HepG2 (cell line): ENCODE results near the gene CD79A. TPM values are rescaled to one million over a fixed set of nuclear protein-coding genes. Genes with fewer than 3 reads are reported as not detected.

Experiments
- ATAC-seq: fragments of 200-7000 bp; cut with Tn5 transposase; 3 replicates; pipeline ENCODE4 v1.9.1; 2020; ENCODE audit warnings: mild to moderate bottlenecking, moderate library complexity
- BruUV-seq: library from RNA; stranded (reverse); fragments of 400-500 nt; replicated peaks from 2 replicates; lab custom pipeline; 2021; lab: Mats Ljungman, UMichigan
- CTCF ChIA-PET: fragments of 300-600 bp; formaldehyde crosslinking; extraction: SDS; loops from one replicate; lab custom pipeline; 2021; ENCODE audit warnings: low total read pairs, inconsistent platforms, low intra/inter-chr PET ratio; lab: Yijun Ruan, JAX
- POLR2A ChIA-PET: fragments of 350-600 bp; sonication (Branson Sonifier 250); formaldehyde crosslinking; loops from one replicate; lab custom pipeline; 2020; ENCODE audit warnings: antibody characterized with exemption, inconsistent platforms; lab: Yijun Ruan, JAX
- DNase-seq: peaks from one replicate; pipeline ENCODE4 v3.0.0-alpha.2; 2015; ENCODE audit warnings: low spot score
- FAIRE-seq: peaks from 3 replicates; lab custom pipeline; 2011; peaks lifted over from hg19 to GRCh38; lab: Jason Lieb, UNC
- H2AFZ ChIP-seq: one replicate; pipeline ENCODE4 v1.6.1; 2011; ENCODE audit warnings: low read length, inconsistent platforms
- H3K27ac ChIP-seq: fragments of 300-600 bp; 3 replicates; pipeline ENCODE4 v1.8.0; 2011; ENCODE audit warnings: mixed run types, mild to moderate bottlenecking, mixed read lengths, low read length, inconsistent platforms; ENCODE audit not compliant: insufficient read depth; ENCODE audit errors: extremely low read length
- H3K27me3 ChIP-seq, 2 experiments: fragments of 200-600 bp in 1 of 2; 2 replicates in 1 of 2; 3 replicates in 1 of 2; pipeline versions ENCODE4 v1.6.0 to v1.8.0; 2011; ENCODE audit warnings: low read length in 2 of 2, mild to moderate bottlenecking in 2 of 2, moderate library complexity in 2 of 2, inconsistent platforms in 1 of 2; ENCODE audit not compliant: insufficient read depth in 2 of 2, control insufficient read depth in 1 of 2
- H3K36me3 ChIP-seq, 2 experiments: fragments of 200-600 bp in 1 of 2; replicated peaks in 1 of 2; 2 replicates in 1 of 2; 3 replicates in 1 of 2; pipeline versions ENCODE4 v1.5.1 to v1.8.0; 2011; ENCODE audit warnings: low read length in 2 of 2, inconsistent platforms in 1 of 2; ENCODE audit not compliant: insufficient read depth in 2 of 2, control insufficient read depth in 1 of 2
- H3K4me1 ChIP-seq: 2 replicates; pipeline ENCODE4 v1.5.1; 2012; ENCODE audit warnings: low read length, inconsistent platforms; ENCODE audit not compliant: insufficient read depth
- H3K4me2 ChIP-seq: 2 replicates; pipeline ENCODE4 v1.6.0; 2011; ENCODE audit warnings: low read depth, low read length, inconsistent platforms
- H3K4me3 ChIP-seq, 3 experiments: fragments of 200-600 bp in 1 of 3; sonication (generic), shearing (Covaris generic) in 1 of 3; replicated peaks in 1 of 3; 2 replicates each; pipeline ENCODE4 v1.5.1; 2011 to 2016; ENCODE audit warnings: low read length in 3 of 3, inconsistent platforms in 2 of 3, low read depth in 2 of 3, mild to moderate bottlenecking in 2 of 3, control low read depth in 1 of 3, mixed read lengths in 1 of 3; ENCODE audit not compliant: insufficient read depth in 1 of 3
- H3K79me2 ChIP-seq: one replicate; pipeline ENCODE4 v1.6.1; 2011; ENCODE audit warnings: low read length, inconsistent platforms; ENCODE audit not compliant: insufficient read depth
- H3K9ac ChIP-seq: 2 replicates; pipeline ENCODE4 v1.6.0; 2011; ENCODE audit warnings: mild to moderate bottlenecking, low read depth, low read length, inconsistent platforms; ENCODE audit not compliant: insufficient read depth
- H3K9me3 ChIP-seq: 2 replicates; pipeline ENCODE4 v1.5.1; 2012; ENCODE audit warnings: mild to moderate bottlenecking, low read length
- H4K20me1 ChIP-seq: 2 replicates; pipeline ENCODE4 v1.6.0; 2011; ENCODE audit warnings: inconsistent platforms, mild to moderate bottlenecking, low read length, moderate library complexity; ENCODE audit not compliant: insufficient read depth
- GLI4 ChIP-seq: sonication (generic); formaldehyde crosslinking; IDR thresholded peaks from 2 replicates; pipeline ENCODE4 v1.5.1; 2020; ENCODE audit warnings: missing genetic modification reagents, mild to moderate bottlenecking, moderate library complexity, borderline replicate concordance
- ZNF646 ChIP-seq: sonication (generic); formaldehyde crosslinking; IDR thresholded peaks from 2 replicates; pipeline ENCODE4 v1.9.0; 2021; ENCODE audit warnings: mild to moderate bottlenecking, missing genetic modification reagents
- WGBS: methylation state at CpG from one replicate; pipeline ENCODE4 v1.1.6; 2017; ENCODE audit warnings: low lambda C conversion rate; 5-methylcytosine and 5-hydroxymethylcytosine counted together
- in situ Hi-C: cut with HindIII; loops from 2 replicates; pipeline ENCODE4 v1.10.0; 2017; ENCODE audit warnings: low pct_unique_long_range_greater_than_20kb; ENCODE audit not compliant: extremely low pct_ligation_motif_present
- intact Hi-C: fragments of 100-400 bp; cut with micrococcal nuclease; formaldehyde crosslinking; loops from one replicate; pipeline ENCODE4 v1.10.0; 2022; ENCODE audit not compliant: unreplicated experiment
- polyA plus RNA-seq, 8 experiments: library from polyadenylated mRNA; depleted of rRNA in 3 of 8; stranded (reverse) in 7 of 8; unstranded in 1 of 8; fragments of >200 nt; fragmentation: Illumina TruSeq in 4 of 8; extraction: Trizol in 4 of 8; gene quantifications; 2 replicates each; pipeline versions ENCODE4 v1.2.1 to v1.2.3, GENCODE V29; 2011 to 2016; ENCODE audit warnings: low read depth in 4 of 8, missing spikeins in 1 of 8, mixed read lengths in 1 of 8; ENCODE audit not compliant: insufficient read depth in 1 of 8
- total RNA-seq, 5 experiments: library from RNA; depleted of rRNA; stranded (reverse); fragments of >200 nt; fragmentation: Illumina TruSeq; extraction: Trizol; gene quantifications; 2 replicates each; pipeline ENCODE4 v1.2.3, GENCODE V29; 2016; ENCODE audit warnings: low read depth in 1 of 5

Gene CD79A
- total and polyA plus RNA-seq, 2 of the 13 experiments (the other 11 are each of a cell fraction or from before 2014, with no cell fraction given) = 0.24 to 0.33 TPM

- Histone ChIP-seq H3K9ac (no peak overlapping the region), H2AFZ (no peak overlapping the region), H3K4me2 (no peak overlapping the region), H3K79me2 (no peaks in the 10 kb centered on the region), H3K27me3 (peaks cover 10 to 35% of the 10 kb centered on the region in 2 experiments), H3K4me3 (no peak overlapping the region), H3K27ac (no peak overlapping the region), H4K20me1 (no peaks in the 10 kb centered on the region), H3K36me3 (no peaks in the 10 kb centered on the region), H3K9me3 (no peaks in the 10 kb centered on the region), H3K4me1 (no peaks in the 10 kb centered on the region)
- 0 out of 2 replicates have a peak, but pooled peaks have one; percentile 10 for TF ChIP-seq ZNF646 (CRISPR knock-in tag)
- TF ChIP-seq GLI4 (CRISPR knock-in tag) = no peak
- intact Hi-C loops (no loop called here), in situ Hi-C loops (no loop called here)
- DNase-seq = no peak
- POLR2A ChIA-PET = no interaction called here
- CTCF ChIA-PET = no interaction called here
- no peak for ATAC-seq
- 43% methylated on average over 4 of the region's 12 CpGs for WGBS
- no peak for FAIRE-seq
- BruUV-seq = no TSS peak
Measured at GRCh38 chr19:41917676-41918075, 40.6 kb downstream of the CD79A start.
